ENCODE measurements around the gene UVSSA.

DNA sequence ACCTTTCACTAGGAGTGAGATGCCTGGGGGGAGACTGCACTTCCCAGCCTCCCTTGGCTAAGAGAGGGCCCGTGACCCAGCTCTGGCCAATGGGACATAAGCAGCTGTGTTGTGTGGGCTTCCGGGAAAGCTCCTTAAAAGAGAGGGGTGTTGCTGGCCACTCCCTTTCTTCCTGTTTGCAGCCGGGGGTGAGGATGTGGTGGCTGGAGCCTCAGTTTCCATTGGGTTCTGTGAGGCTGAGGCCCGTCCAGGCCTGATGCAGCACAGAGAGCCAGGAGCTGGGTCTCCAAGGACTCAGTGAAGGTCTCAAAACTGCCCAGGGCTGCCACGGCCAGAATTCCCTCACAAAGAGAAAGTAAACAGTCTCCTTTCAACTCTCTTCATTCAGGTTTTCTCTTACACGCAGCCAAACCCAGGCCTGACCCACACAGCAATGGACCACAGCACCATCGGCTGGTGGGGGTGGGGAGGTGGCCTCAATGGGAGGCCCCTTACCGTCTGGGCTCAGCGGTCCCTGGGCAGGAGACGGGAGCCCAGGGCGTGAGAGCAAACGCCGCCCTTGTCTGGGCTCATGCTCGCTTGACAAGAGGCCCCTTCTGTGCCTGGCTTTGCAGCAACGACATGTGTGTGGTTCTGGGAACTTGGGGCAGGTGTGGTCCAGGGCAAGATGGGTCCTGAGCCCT lies 52.6 kb downstream of the UVSSA start:
- TF ChIP-seq, protein P1, sequence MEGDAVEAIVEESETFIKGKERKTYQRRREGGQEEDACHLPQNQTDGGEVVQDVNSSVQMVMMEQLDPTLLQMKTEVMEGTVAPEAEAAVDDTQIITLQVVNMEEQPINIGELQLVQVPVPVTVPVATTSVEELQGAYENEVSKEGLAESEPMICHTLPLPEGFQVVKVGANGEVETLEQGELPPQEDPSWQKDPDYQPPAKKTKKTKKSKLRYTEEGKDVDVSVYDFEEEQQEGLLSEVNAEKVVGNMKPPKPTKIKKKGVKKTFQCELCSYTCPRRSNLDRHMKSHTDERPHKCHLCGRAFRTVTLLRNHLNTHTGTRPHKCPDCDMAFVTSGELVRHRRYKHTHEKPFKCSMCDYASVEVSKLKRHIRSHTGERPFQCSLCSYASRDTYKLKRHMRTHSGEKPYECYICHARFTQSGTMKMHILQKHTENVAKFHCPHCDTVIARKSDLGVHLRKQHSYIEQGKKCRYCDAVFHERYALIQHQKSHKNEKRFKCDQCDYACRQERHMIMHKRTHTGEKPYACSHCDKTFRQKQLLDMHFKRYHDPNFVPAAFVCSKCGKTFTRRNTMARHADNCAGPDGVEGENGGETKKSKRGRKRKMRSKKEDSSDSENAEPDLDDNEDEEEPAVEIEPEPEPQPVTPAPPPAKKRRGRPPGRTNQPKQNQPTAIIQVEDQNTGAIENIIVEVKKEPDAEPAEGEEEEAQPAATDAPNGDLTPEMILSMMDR (IDR thresholded peaks at IDR 0.05; ENCODE audit: low read depth, low read length): no peak
- TF ChIP-seq POLR2A (IDR thresholded peaks at IDR 0.05; ENCODE audit: extremely low read depth, insufficient read length) (no peak), MYC (IDR thresholded peaks at IDR 0.05; ENCODE audit: low read depth, low read length) (no peak)

Data from NB4 (cell line).